ENCODE data around the gene TBC1D5.

GRCh38 chr3:17142516-17142915 is 599.9 kb downstream of the TBC1D5 start:
- TF ChIP-seq CTCF (IDR thresholded peaks at IDR 0.05) = no peak
- no peak for TF ChIP-seq POLR2A (IDR thresholded peaks at IDR 0.05)
- TF ChIP-seq POLR2AphosphoS5 (IDR thresholded peaks at IDR 0.05; ENCODE audit: insufficient read depth in 1 of 2, low read depth in 1 of 2) = no peak

All from vagina (tissue), 2 donors.